Stimulated activated CD4-positive, alpha-beta T cell treated with anti-CD3 and anti-CD28 coated beads, Interleukin-4, amount 100 ng/mL, for 24 hours (primary cell): Measurements from ENCODE around the gene UQCRFS1.
"Not testable (repeated sequence)": the region's sequence is repeated elsewhere in the genome, so short reads cannot be mapped to it uniquely, and the experiment has no call there.

Source experiments
- DNase-seq: peaks from one replicate; pipeline ENCODE4 v3.0.0-alpha.2; 2020

The UQCRFS1 gene

GRCh38 chr19:29212356-29212647, 649 bp downstream of the UQCRFS1 start:
- DNase-seq: no peak

- DNase-seq: peak; percentile 17
These were observed 1.2 kb downstream of the UQCRFS1 start for GRCh38 chr19:29211562-29212355.

- not testable (repeated sequence) for DNase-seq
These were observed 1.9 kb downstream of the UQCRFS1 start for GRCh38 chr19:29211041-29211440.

GRCh38 chr19:29210502-29210901, 2.4 kb downstream of the UQCRFS1 start:
- not testable (repeated sequence) for DNase-seq

DNA sequence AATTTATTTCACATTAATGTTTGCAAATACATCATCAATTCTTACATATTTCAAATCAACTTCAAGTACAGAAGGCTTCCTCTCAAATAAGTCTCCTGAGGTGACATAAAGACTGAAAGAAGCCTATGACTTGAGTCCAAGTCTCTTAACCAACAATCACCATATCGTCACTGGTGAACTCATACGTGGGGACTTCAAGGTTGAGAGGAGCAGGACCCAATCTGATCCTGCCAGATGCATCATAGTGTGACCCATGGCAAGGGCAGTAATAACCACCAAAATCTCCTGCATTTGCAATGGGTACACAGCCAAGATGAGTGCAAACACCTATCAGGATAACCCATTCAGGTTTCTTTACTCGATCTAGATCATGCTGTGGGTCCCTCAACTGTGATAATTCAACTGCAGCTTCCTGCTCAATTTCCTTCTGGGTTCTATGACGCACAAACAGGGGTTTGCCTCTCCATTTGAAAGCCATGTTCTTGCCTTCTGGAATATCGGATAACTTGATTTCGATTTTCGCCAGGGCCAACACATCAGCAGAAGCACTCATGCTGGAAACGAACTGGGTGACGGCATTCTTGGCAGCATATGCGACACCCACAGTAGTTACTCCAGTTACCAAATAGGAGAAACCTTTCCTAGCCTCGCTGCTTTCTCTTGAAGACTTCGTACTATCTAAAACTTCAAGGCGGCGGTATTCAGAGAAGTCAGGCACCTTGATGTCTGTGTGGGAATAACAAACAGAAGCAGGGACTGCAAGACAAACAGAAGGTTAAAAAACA, 5.4 kb downstream of the UQCRFS1 start:
- DNase-seq: not testable (repeated sequence)

- no peak for DNase-seq
These were observed 6.5 kb downstream of the UQCRFS1 start for GRCh38 chr19:29206453-29206852.

DNA sequence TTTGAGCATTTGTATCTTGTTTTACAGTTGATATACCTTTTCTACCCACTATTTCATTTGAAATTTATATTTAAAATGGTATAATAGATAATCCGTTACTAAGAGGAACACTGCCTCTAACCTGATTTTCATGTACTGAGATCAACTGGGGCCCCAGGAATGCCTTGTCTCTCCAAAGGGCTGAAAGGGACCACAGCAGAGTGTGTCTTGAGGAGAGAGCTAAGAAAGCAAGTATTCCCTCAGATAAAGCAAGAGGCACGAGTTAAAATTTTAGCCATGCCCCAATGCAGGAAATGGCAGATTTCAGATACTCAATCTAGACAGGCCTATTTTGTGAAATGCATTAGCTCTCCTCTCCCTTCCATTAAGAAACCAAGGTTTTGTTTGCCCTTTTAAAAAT, 10.7 kb downstream of the UQCRFS1 start:
- DNase-seq: no peak

DNA sequence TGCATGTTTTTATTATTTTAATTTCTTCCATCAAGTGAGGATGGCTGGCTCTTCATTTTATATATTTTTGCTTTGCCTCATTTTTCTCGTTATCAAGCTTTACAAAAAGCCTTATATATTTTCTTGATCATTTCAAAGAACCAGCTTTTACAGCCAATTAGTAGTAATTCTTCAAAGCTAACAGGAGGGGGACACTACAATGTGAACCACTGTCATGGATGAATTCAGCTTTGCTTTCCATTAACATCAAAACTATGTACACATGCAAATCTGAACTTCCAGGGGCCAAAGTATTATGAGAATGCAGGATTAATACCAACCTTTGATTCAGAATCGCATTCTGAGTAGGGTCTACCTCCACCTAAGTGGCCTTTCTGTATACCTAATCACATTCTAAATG, 11.1 kb downstream of the UQCRFS1 start:
- DNase-seq: no peak

DNA sequence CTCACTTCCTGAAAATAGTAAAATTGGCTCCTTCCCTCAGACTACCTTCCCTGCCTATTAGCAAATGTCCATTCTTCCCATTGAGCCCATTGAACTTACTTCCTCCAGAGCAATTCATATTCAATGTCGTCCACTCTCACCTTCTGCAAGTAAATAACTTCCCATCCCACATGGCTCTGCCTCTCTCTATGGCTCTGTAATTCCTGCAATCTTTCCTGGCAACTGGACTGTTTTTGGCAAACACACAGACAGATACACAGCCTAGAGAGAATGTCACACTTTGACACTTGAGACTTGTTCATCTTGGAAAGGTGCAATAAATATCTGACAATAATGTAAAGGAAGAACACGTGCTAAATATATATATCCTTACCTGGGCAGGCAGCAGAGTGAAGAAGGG, 18.3 kb downstream of the UQCRFS1 start:
- DNase-seq: no peak

- DNase-seq: no peak
These were observed 19.8 kb downstream of the UQCRFS1 start for GRCh38 chr19:29193155-29193554.

DNA sequence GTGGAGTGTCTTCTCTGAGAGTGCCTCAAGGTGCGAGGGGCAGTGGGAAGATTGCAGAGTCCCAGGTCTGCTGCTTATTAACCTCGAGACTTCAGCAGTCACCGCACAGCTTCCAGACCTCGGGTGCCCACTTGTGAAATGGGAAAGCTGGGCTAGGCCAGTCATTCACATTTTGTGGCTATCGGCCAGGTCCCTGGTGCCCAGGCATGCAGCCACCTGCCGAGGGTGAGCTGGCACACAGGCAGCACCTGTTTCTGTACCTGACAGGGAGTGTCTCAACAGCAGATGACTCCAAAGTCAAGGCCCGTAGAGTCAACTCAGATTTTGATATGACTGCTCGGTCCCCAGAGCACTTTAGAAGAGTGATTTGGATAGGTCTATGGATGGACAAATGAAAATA, 21.9 kb downstream of the UQCRFS1 start:
- DNase-seq: no peak

DNA sequence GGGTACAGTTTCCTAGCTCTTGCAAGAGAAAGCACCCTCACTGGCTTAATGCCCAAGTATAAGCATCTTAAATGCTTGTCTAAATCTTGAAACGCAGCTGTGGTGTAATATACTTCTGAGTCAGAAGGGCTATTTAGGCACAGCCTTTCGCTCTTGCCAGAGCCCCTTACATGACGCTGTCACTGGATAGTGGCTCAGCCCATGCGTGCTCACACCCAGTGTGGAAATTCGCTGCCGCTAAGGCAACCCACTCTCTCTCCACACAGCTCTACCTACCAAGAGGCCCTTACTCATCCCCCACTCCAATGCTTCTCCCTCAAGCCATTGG, 24.0 kb downstream of the UQCRFS1 start:
- no peak for DNase-seq

DNA sequence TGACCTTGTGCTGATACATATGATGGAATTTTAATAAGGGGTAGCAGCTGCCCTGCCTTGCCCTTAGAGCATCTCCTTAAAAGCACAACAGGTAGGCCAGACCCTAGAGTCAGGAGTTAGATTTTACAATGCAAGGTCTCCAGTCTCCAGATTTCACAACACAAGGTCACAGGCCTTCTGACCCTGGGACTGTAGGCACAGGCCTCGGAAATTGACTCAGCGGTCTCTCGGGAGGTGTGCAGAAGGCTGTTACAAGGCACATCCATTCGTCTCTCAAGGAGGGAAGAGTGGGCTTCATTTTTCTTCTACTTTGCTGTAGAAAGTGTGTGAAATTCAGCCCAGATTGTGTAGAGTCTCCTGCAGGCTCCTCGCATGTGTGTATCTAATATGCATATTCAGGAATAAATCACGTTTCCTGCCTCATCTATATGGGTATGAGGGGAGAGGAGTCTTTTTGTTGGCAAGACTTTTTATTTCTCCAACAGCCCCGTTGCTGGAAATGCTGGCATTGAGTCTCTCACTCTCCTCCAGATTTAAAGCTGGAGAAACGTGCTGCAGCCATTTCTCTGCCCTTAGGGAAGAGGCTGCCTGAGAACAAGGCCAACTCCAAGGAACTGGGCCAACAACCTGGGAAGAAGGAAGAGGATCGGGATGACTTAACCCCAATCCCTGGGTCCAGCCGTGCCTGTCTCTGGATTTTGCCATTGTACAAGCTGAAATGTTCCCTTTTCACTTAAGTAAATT, 24.5 kb downstream of the UQCRFS1 start:
- DNase-seq: no peak

- no peak for DNase-seq
These were observed 25.3 kb downstream of the UQCRFS1 start for GRCh38 chr19:29187676-29188075.

GRCh38 chr19:29185427-29185826, 27.5 kb downstream of the UQCRFS1 start:
- no peak for DNase-seq

DNA sequence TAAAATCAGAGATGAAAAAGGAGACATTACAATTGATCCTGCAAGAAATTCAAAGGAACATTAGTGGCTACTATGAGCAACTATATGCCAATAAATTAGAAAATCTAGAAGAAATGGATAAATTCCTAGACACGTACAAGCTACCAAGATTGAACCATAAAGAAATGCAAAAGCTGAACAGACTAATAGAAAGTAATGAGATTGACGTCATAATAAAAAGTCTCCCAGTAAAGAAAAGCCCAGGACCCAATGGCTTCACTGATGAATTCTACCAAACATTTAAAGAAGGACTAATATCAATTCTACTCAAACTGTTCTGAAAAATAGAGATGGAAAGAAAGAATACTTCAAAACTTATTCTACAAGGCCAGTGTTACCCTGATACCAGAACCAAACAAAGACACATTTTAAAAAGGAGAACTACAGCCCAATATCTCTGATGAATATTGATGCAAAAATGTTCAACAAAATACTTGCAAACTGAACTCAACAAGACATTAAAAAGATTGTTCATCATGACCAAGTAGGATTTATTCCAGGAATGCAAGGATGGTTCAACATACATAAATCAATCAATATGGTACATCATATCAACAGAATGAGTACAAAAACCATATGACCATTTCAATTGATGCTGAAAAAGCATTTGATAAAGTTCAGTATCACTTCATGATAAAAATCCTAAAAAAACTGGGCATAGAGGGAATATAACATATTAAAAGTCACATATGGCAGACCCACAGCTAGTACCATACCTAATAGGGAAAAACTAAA, 35.8 kb downstream of the UQCRFS1 start:
- DNase-seq: no peak

- no peak for DNase-seq
These were observed 39.1 kb downstream of the UQCRFS1 start for GRCh38 chr19:29173896-29174295.

DNA sequence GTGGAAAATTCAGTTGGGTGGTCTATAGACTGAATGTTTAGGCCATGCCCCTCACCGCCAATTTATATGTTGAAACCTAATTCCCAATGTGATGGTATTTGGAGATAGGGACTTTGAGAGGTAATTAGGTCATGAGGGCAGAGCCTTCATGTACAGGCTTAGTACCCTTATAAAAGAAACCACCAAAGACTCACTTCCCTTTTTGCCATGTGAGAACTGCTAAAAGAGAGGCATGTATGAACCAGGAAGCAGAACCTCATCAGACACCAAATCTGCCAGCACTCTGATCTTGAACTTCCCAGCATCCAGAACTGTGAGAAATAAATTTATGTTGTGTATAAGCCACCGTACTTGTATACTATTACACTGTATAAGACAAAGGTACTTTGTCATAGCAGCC, 40.6 kb downstream of the UQCRFS1 start:
- DNase-seq: no peak

DNA sequence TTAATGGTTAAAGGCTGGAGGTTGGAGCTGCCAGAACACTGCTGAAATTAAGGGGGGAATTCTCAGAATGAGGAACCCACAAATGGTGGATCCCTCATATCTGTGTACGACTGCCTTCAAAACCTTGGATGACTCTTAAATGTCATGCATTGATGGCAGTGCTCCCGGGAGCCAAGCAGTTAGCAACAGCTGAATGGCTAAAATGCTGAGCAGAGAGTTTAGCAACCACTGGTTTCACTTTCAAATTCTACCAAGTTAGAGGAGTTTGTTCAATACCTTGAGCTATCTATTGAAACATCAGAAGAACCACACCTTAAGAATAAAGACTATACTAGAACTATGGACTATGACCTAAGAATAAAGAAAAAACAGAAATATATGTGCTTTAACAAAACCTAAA, 41.4 kb downstream of the UQCRFS1 start:
- DNase-seq: no peak

- DNase-seq: no peak
These were observed 42.4 kb downstream of the UQCRFS1 start for GRCh38 chr19:29170554-29170953.

DNA sequence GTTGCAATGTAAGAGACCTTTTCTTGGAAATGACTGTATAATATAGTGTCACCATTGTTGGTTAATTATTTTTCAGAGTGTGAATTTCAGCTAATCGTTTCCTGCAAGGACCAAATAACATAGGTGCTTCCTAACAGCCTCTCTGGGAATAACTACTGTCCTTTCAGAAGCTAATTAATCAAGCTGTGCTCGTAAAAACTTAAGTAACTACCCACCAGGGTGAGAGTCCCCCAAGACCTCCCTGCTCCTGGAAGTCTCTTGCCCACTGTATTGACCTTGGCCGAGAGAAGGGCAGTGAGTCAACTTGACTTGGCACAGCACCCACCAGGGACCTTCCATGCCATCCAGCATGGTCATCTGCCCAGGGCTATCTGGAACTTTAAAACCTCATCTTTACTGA, 50.3 kb downstream of the UQCRFS1 start:
- no peak for DNase-seq

DNA sequence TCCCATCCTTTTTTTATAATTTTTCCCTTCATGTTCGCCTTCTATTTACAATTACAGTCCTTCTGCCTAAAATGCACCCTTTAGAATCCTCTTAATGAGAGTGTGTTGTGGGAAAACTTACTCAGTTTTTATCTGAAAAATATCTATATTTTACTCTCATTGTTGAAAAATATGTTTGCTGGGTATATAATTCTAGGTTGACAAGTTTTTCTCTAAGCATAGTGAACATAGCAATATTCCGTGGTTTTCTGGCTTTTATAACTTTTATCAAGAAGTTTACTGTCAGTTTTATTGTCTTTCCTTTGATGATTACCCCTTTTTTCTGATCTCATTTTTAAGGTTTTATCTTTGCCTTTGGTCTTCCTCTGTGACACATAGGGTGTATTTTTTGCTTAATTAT, 57.3 kb downstream of the UQCRFS1 start:
- DNase-seq: no peak
